Subcutaneous preadipocyte (primary cell): ENCODE data around the gene USP19. TPM values are rescaled to one million over a fixed set of nuclear protein-coding genes. Genes with fewer than 3 reads are reported as not detected.

Experiments used
- small RNA-seq: library from RNA; depleted of rRNA; stranded (forward); fragments of <200 nt; gene quantifications from one replicate; pipeline ENCODE3, GENCODE V24; 2012
- total RNA-seq: library from RNA; depleted of rRNA; stranded (reverse); fragments of >200 nt; gene quantifications from 2 replicates; pipeline ENCODE4 v1.2.3, GENCODE V29; 2012

The USP19 gene, protein sequence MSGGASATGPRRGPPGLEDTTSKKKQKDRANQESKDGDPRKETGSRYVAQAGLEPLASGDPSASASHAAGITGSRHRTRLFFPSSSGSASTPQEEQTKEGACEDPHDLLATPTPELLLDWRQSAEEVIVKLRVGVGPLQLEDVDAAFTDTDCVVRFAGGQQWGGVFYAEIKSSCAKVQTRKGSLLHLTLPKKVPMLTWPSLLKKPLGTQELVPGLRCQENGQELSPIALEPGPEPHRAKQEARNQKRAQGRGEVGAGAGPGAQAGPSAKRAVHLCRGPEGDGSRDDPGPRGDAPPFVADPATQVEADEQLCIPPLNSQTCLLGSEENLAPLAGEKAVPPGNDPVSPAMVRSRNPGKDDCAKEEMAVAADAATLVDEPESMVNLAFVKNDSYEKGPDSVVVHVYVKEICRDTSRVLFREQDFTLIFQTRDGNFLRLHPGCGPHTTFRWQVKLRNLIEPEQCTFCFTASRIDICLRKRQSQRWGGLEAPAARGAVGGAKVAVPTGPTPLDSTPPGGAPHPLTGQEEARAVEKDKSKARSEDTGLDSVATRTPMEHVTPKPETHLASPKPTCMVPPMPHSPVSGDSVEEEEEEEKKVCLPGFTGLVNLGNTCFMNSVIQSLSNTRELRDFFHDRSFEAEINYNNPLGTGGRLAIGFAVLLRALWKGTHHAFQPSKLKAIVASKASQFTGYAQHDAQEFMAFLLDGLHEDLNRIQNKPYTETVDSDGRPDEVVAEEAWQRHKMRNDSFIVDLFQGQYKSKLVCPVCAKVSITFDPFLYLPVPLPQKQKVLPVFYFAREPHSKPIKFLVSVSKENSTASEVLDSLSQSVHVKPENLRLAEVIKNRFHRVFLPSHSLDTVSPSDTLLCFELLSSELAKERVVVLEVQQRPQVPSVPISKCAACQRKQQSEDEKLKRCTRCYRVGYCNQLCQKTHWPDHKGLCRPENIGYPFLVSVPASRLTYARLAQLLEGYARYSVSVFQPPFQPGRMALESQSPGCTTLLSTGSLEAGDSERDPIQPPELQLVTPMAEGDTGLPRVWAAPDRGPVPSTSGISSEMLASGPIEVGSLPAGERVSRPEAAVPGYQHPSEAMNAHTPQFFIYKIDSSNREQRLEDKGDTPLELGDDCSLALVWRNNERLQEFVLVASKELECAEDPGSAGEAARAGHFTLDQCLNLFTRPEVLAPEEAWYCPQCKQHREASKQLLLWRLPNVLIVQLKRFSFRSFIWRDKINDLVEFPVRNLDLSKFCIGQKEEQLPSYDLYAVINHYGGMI (N-terminal part only)
- total RNA-seq = 32.0 and 41.1 TPM in 2 replicates

DNA sequence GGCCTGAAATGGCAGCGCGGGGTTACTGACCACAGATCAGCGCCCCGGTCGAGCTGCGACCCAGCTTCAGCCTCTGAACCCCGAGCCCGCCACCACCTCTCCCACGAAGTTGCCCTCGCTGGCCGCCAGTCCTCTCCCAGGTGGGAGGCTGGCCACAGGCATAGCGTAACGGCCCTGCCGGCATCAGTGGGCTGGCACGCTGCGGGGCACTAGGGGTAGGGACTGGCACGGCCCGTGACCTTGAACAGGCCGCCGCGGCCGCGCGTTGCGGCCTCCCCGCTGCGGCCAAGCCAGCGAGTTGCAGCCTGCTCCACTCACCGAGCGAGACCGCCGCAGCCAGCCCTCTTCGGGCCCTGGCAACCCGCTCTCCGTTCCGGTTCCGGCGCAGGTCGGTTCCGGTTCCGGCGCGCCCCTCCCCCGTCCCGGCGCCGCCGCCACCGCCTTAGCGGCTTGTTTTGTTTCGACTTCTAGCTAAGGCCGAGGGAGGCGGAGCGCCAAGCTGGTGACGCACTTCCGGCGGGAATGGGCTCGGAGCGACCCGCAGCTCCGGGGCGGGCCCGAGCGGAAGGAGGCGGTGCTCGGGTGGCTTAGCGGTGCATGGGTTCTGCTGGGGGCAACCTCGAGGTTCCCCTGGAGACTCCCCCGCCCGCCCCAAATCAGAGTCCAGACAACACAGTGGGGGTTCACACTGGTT is at the start of gene USP19:
TSS of gene USP19 (minus strand) at position 386 of the 694 bp plus-strand sequence. CDS start 1,678 bp downstream, outside the sequence.

DNA sequence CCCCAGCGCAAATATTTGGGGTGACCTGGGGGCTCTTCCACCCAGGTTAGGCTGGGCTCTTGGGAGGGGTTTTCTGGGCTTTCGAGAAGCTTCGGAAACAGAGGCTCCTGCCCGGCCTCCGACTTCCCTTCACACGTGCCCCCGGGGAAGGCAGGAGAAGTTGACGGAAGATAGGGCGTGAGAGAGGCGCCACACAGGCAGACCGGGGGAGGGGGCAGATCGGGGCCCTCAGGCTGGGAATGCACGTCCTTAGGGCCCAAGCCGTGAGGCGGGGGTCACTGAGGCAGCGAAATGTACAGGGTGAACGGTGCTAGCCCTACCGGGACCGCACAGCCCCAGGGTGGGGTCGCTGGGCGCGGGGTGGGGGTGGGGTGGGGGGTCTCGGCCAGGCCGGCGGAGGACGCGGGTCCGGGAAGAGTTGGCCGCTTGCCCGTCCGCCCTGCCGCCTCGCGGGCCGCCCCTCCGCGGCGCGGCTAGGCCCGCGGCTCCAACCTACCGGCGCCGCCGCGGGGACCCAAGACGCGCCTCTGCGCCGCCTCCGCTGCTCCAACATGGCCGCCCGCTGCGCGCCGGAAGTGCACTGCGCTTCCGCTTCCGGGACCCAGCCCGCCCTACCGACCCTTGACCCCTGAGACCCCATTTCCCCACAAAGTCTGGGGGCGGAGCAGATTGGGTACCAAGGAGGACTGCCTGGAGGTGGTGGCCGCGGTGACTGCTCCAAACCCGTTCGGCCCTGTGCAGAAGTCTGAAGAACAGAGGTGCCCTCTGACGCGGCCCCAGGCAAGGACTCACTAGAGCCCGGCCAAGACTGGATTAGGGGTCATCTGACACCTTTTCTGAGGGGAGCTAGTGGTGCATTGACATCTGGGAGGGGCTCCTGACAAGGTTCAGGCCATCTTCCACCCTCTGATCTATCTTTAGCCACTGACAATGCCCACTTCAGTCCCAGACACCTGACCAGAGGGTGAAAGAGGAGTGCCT is 45.4 kb upstream of the USP19 start, which contains the start of gene CCDC71:
TSS of gene CCDC71 (minus strand) at position 561 of the 981 bp plus-strand sequence. CDS start 2,123 bp downstream, outside the sequence.

DNA sequence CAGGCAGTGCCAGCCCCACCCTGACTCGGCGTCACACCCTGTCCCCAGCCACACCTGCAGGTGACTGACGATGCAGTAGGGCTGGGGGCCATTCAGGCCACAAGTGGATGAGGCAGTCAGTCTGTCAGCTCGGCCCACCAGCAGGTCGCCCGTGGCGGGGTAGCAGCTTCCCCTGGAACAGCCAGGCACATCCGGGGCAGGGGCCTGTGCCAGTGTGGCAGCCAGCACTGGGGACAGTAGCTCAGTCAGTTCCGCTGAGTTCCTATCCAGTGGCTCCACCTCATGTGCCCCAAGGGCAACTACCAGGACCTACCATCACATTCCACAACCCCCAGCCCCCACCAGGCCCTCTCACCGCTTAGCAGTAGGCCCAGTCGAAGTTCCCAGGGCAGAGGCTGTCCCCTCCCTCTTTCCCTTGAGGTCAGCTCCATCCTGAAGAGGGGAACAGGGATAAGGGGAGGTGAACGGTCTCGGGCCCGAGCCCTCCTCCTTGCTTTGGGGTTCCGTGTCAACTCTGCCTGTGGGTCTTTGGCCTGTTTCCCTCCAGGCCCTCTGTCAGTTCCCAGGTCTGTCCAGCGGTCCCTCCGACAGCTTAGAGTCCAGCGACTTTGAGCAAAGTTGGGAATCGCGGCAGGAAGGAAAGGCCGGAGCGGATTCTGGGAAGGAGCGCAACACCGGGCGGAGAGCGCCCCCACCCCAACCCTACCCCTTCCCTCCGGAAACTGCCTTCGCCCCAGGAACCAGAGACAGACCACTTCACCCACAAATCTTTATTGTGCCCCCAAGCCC is 12.0 kb upstream of the USP19 start, which contains the start of gene LAMB2:
TSS of gene LAMB2 (minus strand) at position 614 of the 789 bp plus-strand sequence. CDS start at position 431, 183 bp downstream.

DNA sequence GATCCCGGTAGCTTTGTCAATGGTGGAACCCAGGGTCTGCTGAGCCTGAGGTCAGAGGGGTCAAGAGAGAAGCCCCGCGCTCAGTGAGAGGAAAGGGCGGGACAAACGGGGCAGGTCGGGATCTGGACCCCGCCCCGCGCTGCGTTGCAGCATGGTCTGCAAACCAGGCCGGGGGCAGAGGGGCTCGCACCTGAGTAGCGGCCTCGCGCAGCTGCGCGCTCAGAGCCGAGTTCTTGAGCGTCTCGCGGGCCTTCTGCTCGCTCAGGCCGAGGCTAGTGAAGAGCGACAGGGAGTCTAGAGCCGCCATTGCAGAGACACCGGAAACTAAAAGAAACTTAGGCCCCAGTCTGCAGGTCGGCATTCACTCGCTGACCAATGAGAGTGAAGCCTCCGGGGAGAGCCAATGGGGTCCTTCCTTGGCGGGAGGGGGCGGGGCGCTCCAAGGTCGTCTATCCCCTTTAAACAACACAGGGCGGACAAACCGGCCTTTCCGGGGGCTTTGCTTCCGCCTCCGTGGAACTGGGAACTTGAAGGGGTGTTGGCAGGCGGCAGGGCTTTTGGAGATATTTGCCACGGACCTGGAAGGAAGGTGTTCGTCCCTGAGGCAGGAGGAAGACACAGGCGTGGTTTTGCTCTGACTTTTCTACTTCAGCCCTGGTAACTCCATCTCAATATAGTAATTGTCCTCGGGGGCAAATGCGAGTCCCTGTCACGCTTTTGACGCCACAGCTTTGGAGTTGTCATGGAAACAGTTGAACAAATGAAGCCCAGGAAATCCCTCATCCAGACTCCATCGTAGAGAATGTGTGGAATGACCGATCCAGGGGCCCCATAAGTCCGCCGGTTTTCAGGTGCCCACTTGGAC is 16.0 kb downstream of the USP19 start, which contains the start of gene QARS1:
TSS of gene QARS1 (minus strand) at position 331 of the 865 bp plus-strand sequence. CDS start at position 307, 24 bp downstream.

DNA sequence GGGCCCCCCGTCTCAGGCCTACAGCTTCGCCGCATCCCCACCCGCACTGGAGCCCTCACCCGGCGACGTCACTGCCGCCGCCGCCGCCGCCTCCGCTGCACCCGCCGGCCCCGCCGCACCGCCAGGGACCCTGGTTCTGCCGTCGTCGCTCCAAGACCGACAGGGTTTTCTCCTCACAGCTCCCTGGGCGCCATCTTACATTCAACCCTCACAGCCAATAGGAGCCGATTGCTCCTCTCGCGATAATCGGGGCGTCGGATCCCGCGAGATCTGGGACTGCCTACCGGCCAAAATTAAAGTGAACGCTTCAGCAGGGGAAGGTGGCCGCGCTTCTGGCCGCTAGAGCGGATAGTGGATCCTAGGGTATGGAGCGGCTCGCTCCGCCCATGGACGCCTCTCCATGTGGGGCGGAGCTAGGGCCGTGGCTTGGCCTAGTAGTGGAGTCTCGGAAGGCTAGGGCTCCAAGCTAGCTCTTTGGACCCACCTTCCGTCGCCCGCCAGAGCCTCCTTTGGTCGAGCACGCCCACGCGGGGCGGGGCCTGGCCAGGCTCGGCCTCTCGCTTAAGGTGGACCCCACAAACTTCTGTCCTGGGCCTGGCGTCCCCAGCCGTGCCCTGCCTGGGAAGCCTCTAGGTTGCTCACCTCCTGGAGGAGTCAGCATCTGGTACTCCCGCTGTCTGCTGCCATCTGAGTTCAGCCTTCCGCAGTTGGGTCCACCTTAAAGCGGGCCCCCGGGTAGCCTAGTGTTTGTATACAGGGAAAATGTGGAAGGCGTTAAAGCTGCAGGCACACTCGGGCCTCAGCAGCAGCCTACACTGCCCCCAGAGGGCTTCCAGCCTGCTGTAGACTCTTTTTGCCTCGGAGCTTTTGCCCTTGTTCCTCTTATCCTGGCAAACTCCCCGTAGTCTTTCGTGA is 26.5 kb downstream of the USP19 start, which contains the start of gene QRICH1:
TSS of gene QRICH1 (minus strand) at position 219 of the 915 bp plus-strand sequence. CDS start 17,054 bp downstream, outside the sequence.

Small RNAs within 50 kb of the gene (small RNA-seq; reads per million reads assigned to genes)
- not detected for gene RN7SL182P

Other genes with a start within 250 kb of the USP19 start
- gene SLC25A20, start 221.9 kb downstream of the USP19 start, total RNA-seq = 9.9 and 12.9 TPM in 2 replicates
- 51.1 and 68.0 TPM in 2 replicates for gene ARIH2, start 202.0 kb downstream of the USP19 start, total RNA-seq
- 20.5 and 29.4 TPM in 2 replicates for gene P4HTM, start 130.6 kb downstream of the USP19 start, total RNA-seq
- 58.4 and 62.4 TPM in 2 replicates for gene WDR6, start 113.4 kb downstream of the USP19 start, total RNA-seq
- gene DALRD3, start 102.2 kb downstream of the USP19 start, total RNA-seq = 46.9 and 59.9 TPM in 2 replicates
- 42.8 and 47.8 TPM in 2 replicates for gene NDUFAF3, start 98.7 kb downstream of the USP19 start, total RNA-seq
- gene IMPDH2, start 91.4 kb downstream of the USP19 start, total RNA-seq = 479 and 516 TPM in 2 replicates
- gene QRICH1, start 26.8 kb downstream of the USP19 start, total RNA-seq = 109 and 145 TPM in 2 replicates
- 239 and 293 TPM in 2 replicates for gene QARS1, start 16.1 kb downstream of the USP19 start, total RNA-seq
- 193 and 231 TPM in 2 replicates for gene LAMB2, start 12.2 kb upstream of the USP19 start, total RNA-seq
- 23.1 and 24.6 TPM in 2 replicates for gene CCDC71, start 45.5 kb upstream of the USP19 start, total RNA-seq
- gene KLHDC8B, start 50.8 kb upstream of the USP19 start, total RNA-seq = 7.6 and 12.5 TPM in 2 replicates
- 1.2 and 1.8 TPM in 2 replicates for gene C3orf62, start 156.4 kb upstream of the USP19 start, total RNA-seq
- gene USP4, start 219.2 kb upstream of the USP19 start, total RNA-seq = 15.4 and 21.3 TPM in 2 replicates
- 203 and 264 TPM in 2 replicates for gene GPX1, start 237.5 kb upstream of the USP19 start, total RNA-seq